ENCODE data around the gene CACNB2. TPM values are rescaled to one million over a fixed set of nuclear protein-coding genes. Genes with fewer than 3 reads are reported as not detected.

The CACNB2 gene
- total and polyA plus RNA-seq, 4 donors = 0.38 to 3.1 (median 0.83) TPM

- H3K9me3 ChIP-seq (ENCODE audit: control insufficient read depth in 4 of 4, low read length in 3 of 4) = no peaks in the 10 kb centered on the region
- no peaks in the 10 kb centered on the region for H3K36me3 ChIP-seq (ENCODE audit: control insufficient read depth in 4 of 4, insufficient read depth in 3 of 4, low read depth in 1 of 4, low read length in 3 of 4)
- peaks cover 0 to 9% (median 0%) of the 10 kb centered on the region in 4 donors for H3K4me1 ChIP-seq (ENCODE audit: control insufficient read depth in 4 of 4, insufficient read depth in 4 of 4, low read length in 3 of 4)
- TF ChIP-seq FOXA1 (IDR thresholded peaks at IDR 0.05) (no peak), RXRA (IDR thresholded peaks at IDR 0.05) (no peak), HNF4G (IDR thresholded peaks at IDR 0.05) (no peak), HNF4A (conservative IDR thresholded peaks at IDR 0.05) (no peak), EGR1 (IDR thresholded peaks at IDR 0.05; ENCODE audit: low read depth in 2 of 2) (no peak), ZBTB33 (IDR thresholded peaks at IDR 0.05) (no peak), YY1 (IDR thresholded peaks at IDR 0.05) (no peak), RAD21 (IDR thresholded peaks at IDR 0.05) (no peak), FOXA2 (IDR thresholded peaks at IDR 0.05) (no peak), GABPA (IDR thresholded peaks at IDR 0.05 in 1 of 2, conservative IDR thresholded peaks at IDR 0.05 in 1 of 2) (no peak), MAX (IDR thresholded peaks at IDR 0.05) (no peak)
- H3K4me3 ChIP-seq (ENCODE audit: low read depth in 1 of 3, low read length in 3 of 3) = no peak overlapping the region
- WGBS = 63% methylated on average over 2 of the region's 2 CpGs
- no peak for DNase-seq (ENCODE audit: low spot score)
- no peaks in the 10 kb centered on the region for H3K27me3 ChIP-seq (ENCODE audit: control insufficient read depth in 4 of 4, insufficient read depth in 4 of 4, low read length in 3 of 4)
- no peak overlapping the region for H3K27ac ChIP-seq (ENCODE audit: low read depth in 1 of 2, low read length in 2 of 2)
- no peak overlapping the region for H3K9ac ChIP-seq (ENCODE audit: low read depth in 1 of 2, low read length in 2 of 2)
Measured at GRCh38 chr10:18377898-18378297, 237.7 kb downstream of the CACNB2 start.

- 68% methylated on average over 2 of the region's 2 CpGs for WGBS
- Histone ChIP-seq H3K9me3 (ENCODE audit: control insufficient read depth in 4 of 4, low read length in 3 of 4) (no peaks in the 10 kb centered on the region), H3K27ac (ENCODE audit: low read depth in 1 of 2, low read length in 2 of 2) (no peak overlapping the region), H3K4me3 (ENCODE audit: low read depth in 1 of 3, low read length in 3 of 3) (no peak overlapping the region), H3K36me3 (ENCODE audit: control insufficient read depth in 4 of 4, insufficient read depth in 3 of 4, low read depth in 1 of 4, low read length in 3 of 4) (no peaks in the 10 kb centered on the region), H3K27me3 (ENCODE audit: control insufficient read depth in 4 of 4, insufficient read depth in 4 of 4, low read length in 3 of 4) (no peaks in the 10 kb centered on the region), H3K9ac (ENCODE audit: low read depth in 1 of 2, low read length in 2 of 2) (no peak overlapping the region), H3K4me1 (ENCODE audit: control insufficient read depth in 4 of 4, insufficient read depth in 4 of 4, low read length in 3 of 4) (peaks cover 0 to 9% (median 0%) of the 10 kb centered on the region in 4 donors)
- TF ChIP-seq EGR1 (IDR thresholded peaks at IDR 0.05; ENCODE audit: low read depth in 2 of 2) (no peak), ATF3 (IDR thresholded peaks at IDR 0.05) (no peak), FOXA1 (IDR thresholded peaks at IDR 0.05) (no peak), TAF1 (conservative IDR thresholded peaks at IDR 0.05) (no peak), HNF4G (IDR thresholded peaks at IDR 0.05) (no peak), SP1 (IDR thresholded peaks at IDR 0.05) (no peak), REST (IDR thresholded peaks at IDR 0.05) (no peak), GABPA (IDR thresholded peaks at IDR 0.05 in 1 of 2, conservative IDR thresholded peaks at IDR 0.05 in 1 of 2) (no peak), HNF4A (conservative IDR thresholded peaks at IDR 0.05) (no peak), JUND (IDR thresholded peaks at IDR 0.05) (no peak), NR2F2 (IDR thresholded peaks at IDR 0.05) (no peak), MAX (IDR thresholded peaks at IDR 0.05) (no peak), RAD21 (IDR thresholded peaks at IDR 0.05) (no peak), YY1 (IDR thresholded peaks at IDR 0.05) (no peak), RXRA (IDR thresholded peaks at IDR 0.05) (no peak), FOXA2 (IDR thresholded peaks at IDR 0.05) (no peak), ZBTB33 (IDR thresholded peaks at IDR 0.05) (no peak), CTCF (IDR thresholded peaks at IDR 0.05; ENCODE audit: low read depth, low read length, missing input control) (no peak)
- DNase-seq (ENCODE audit: low spot score) = no peak
Measured at GRCh38 chr10:18378766-18379165, 238.5 kb downstream of the CACNB2 start.

All from liver (tissue), 9 donors.